Activated CD4-positive, alpha-beta T cell treated with anti-CD3 and anti-CD28 coated beads, Interleukin-2, Interleukin-6, amounts not matched to agents 100 ng/mL and 50 ng/mL, durations not matched to agents 16 hours and 8 hours (primary cell): ENCODE measurements around the gene SEMA4D.

Experiments used
- DNase-seq: peaks from one replicate; pipeline ENCODE4 v3.0.0-alpha.2; 2020

The SEMA4D gene

GRCh38 chr9:89497978-89498851 is at the start of gene SEMA4D:
SEMA4D (minus strand) TSS chr9:89498113; CDS start chr9:89405456, 92,657 bp downstream.
- peak; percentile 88 for DNase-seq

- no peak for DNase-seq
Observed at GRCh38 chr9:89547000-89547399, 49.1 kb upstream of the SEMA4D start.

- DNase-seq, result no peak
Observed at GRCh38 chr9:89544279-89544661, 46.4 kb upstream of the SEMA4D start.

GRCh38 chr9:89543621-89544278 is 45.8 kb upstream of the SEMA4D start:
- no peak for DNase-seq

GRCh38 chr9:89543111-89543510 is 45.2 kb upstream of the SEMA4D start:
- no peak for DNase-seq

GRCh38 chr9:89542401-89543021 is 44.6 kb upstream of the SEMA4D start:
- no peak for DNase-seq

- DNase-seq, result no peak
Observed at GRCh38 chr9:89541798-89542197, 43.9 kb upstream of the SEMA4D start.

GRCh38 chr9:89539374-89539773 is 41.5 kb upstream of the SEMA4D start:
- DNase-seq, result no peak

GRCh38 chr9:89538871-89539270 is 41.0 kb upstream of the SEMA4D start:
- DNase-seq, result no peak

GRCh38 chr9:89537166-89537565 is 39.3 kb upstream of the SEMA4D start:
- no peak for DNase-seq

GRCh38 chr9:89536600-89536999 is 38.7 kb upstream of the SEMA4D start:
- peak; percentile 57 for DNase-seq

GRCh38 chr9:89536145-89536574 is 38.2 kb upstream of the SEMA4D start:
- DNase-seq, result peak; percentile 78

- DNase-seq, result no peak
Observed at GRCh38 chr9:89535461-89535860, 37.5 kb upstream of the SEMA4D start.

- DNase-seq, result no peak
Observed at GRCh38 chr9:89534515-89535287, 36.8 kb upstream of the SEMA4D start.

GRCh38 chr9:89533411-89534095 is 35.6 kb upstream of the SEMA4D start:
- DNase-seq, result no peak

GRCh38 chr9:89532944-89533343 is 35.0 kb upstream of the SEMA4D start:
- no peak for DNase-seq

GRCh38 chr9:89532478-89532877 is 34.6 kb upstream of the SEMA4D start:
- DNase-seq, result no peak

GRCh38 chr9:89531766-89532165 is 33.9 kb upstream of the SEMA4D start:
- no peak for DNase-seq

- DNase-seq, result no peak
Observed at GRCh38 chr9:89530726-89531125, 32.8 kb upstream of the SEMA4D start.

- no peak for DNase-seq
Observed at GRCh38 chr9:89529243-89530035, 31.5 kb upstream of the SEMA4D start.

GRCh38 chr9:89528540-89528939 is 30.6 kb upstream of the SEMA4D start:
- DNase-seq, result no peak

GRCh38 chr9:89528131-89528530 is 30.2 kb upstream of the SEMA4D start:
- no peak for DNase-seq
